CD4-positive, alpha-beta T cell treated with Interleukin-10 for 1 hour (primary cell): ENCODE measurements around the gene KRABD2.
A peak's percentile ranks its signal among the peaks of the same experiment; 100 is the strongest.
"Not testable (repeated sequence)": the region's sequence is repeated elsewhere in the genome, so short reads cannot be mapped to it uniquely, and the experiment has no call there.

ENCODE experiments used
- DNase-seq: peaks from one replicate; pipeline ENCODE4 v3.0.0-alpha.2; 2020

Gene KRABD2

GRCh38 chr17:8376271-8377067, at the start of gene KRABD2:
KRABD2 (minus strand) TSS chr17:8376704.
- peak; percentile 91 for DNase-seq

DNA sequence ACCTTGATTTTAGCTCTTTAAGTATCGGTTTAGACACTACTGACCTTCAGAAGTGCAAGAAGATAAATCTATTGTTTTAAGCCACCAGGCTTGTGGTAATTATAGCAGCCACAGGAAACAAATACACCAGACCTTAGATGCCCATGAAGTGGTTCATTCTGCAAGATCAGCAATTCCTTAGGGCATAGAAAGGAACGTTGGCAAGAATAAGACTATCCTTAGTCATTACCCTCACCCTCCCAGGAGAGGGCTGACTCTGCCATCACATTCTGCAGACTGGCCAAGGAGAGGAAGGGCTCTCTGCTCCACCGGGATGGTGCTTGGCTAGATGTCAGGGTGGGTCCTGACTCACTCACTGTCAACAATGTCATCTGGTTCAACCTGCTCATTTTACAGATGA, 45.1 kb upstream of the KRABD2 start:
- DNase-seq, result no peak

DNA sequence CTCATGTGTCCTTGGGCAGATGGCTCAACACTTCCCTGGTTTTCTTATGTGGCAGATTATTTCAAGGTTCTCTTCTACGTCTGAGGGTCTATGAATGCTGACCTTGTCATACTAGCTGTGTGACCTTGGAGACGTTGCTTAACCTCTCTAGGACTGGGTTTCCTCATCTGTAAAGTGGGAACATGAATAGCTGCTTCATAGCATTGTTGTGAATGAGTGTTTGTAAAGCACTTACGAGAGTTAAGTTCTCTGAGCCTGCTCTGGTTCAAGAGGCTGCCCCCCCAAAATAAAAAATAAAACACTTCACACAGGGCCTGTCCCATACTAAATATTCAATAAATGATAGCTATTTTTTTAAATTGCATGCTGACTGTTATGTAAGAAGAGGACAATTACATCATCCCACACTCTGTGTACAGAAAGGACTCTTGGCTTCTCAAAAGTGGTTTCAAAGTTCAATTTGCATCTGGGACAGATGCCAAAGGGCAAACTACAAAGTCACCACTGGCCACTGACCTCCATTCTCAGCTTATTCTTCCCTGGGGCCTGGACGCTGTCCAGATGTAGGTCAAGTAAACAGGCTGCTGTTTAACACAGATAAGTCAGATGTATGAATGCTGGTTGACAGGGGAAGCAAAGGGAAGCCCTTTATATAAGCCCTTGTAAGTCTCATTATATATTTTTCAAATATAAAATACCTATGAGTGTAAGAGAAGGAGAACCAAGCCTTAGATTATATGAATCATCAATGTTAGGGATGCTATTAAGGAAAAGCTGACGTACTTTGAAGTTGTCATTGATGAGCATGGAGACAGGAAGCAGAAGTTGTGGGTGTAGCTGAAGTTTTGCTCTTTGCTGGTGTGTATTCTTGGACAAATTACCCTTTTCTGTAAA, 43.8 kb upstream of the KRABD2 start:
- no peak for DNase-seq

DNA sequence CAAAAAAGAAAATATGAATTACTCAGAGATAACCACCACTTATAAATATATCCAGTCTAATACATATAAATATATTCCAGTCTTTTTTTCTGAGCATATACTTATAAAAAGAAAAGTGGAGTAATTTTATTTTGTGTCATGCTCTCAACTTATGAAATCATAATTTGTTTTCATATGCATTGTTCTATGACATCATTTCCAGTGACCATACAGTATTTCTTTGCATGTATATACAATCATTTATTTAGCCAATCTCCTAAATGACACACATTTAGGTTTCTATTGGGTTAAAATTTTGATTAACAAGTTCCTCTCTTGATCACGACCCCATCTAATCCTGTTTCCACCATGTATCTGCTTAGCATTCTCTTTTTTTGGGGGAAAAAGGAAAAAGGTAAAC, 42.8 kb upstream of the KRABD2 start:
- no peak for DNase-seq

GRCh38 chr17:8418471-8418870, 42.0 kb upstream of the KRABD2 start:
- DNase-seq, result no peak

GRCh38 chr17:8417806-8418205, 41.3 kb upstream of the KRABD2 start:
- no peak for DNase-seq

DNA sequence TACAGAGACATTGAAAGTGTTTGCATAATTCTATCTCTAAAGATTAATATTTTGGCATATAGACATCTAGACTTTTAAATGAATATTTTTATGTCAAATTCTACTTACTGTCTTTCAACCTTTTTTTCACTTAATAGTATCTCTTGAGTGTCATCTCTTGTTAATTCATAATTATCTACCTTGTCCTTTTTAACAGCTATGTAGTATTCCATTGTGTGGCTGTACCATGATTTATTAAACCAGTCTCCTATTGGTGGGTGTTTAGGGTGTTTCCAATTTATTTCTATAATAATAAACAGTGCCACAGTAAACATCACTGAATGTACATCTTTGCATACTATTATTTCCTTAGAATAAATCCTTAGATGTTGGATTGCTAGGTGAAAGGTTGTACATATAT, 37.4 kb upstream of the KRABD2 start:
- no peak for DNase-seq

DNA sequence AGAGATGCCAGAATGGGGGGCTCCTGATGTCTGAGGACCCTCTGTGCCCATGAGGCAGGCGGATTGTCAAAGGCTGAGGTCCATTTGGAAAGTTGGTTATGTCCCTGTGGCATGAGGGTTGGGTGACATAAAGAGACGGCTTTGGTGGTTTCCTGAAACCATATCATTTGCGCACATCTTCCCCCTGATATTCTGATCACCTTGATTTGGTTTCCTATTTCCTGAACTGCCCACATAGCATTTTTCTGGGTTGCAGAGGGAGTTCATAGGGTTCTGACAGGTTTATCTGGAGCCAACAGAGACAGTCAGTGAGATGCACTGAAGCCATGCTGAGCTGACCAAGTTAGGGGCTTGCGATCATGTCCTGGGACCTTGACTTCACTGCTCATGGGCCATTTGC, 36.8 kb upstream of the KRABD2 start:
- DNase-seq, result peak; percentile 11

GRCh38 chr17:8412089-8412488, 35.6 kb upstream of the KRABD2 start:
- no peak for DNase-seq

- no peak for DNase-seq
These were observed 34.4 kb upstream of the KRABD2 start for GRCh38 chr17:8410883-8411238.

DNA sequence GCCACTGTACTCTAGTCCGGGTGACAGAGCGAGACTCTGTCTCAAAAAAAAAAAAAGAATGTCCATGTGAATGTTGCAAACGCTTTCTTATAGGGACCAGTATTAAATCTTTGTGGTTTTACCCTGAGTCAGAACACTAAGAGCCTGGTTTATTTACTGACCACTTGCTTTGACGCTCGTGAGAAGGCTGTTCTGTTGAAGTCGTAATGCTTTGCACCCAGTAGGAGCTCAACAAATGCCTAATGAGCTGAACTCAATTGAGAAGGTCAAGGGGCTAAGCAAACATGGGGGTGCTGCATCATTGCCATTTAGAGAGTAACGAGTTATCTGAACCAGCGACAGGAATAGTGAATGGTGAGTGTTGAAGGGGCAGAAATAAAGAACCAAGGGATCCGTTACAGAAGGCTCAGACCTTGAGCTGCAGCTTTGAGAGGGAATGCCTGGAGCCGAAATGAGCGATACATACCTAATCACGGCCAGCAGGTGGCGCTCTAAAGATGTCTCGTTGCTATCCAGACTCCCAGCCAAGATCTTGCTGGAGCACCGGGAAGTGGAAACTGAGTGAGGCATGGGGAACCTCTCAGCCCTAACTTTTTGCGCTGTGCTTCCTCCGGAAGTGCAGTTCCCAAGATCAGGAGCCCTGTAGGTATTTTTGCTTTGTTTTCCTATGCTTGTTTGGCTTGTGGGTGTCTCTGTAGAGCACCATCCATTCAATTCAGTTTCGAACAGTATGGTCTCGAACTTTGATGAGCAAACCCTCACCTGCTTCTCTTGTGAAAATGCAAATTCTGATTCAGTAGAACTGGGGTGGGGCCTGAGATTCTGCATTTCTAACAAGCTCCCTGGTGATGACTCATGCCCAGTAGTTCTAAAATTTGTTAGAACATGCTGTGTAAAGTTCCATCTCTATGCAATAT, 33.7 kb upstream of the KRABD2 start:
- DNase-seq, result peak; percentile 78

GRCh38 chr17:8408371-8408770, 31.9 kb upstream of the KRABD2 start:
- DNase-seq, result no peak

GRCh38 chr17:8406174-8406573, 29.7 kb upstream of the KRABD2 start:
- no peak for DNase-seq

DNA sequence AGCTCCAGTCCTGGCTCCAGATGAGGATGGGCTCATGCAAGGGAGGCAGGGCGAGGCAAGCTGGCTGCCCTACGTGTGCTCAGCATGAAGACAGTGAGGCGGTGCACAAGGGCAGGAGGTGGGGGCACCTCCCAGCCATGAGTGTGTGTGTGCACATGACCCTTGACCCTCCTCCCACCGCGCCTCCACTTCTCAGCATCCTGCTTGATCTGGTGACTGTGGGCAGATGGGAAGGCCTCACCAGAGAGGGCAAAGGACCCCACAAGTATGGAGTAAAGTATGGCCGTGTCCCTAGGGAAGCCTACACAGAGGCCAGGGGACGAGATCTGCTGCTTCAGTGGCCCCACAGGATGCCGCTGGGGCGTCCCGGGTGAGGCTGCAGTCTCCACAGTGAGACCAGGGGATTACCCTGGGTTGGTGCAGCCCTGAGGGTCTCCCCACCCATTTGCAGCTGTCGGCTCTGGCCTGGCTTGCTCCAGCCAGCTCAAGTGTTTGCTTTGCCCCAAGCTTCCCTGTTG, 29.1 kb upstream of the KRABD2 start:
- no peak for DNase-seq

DNA sequence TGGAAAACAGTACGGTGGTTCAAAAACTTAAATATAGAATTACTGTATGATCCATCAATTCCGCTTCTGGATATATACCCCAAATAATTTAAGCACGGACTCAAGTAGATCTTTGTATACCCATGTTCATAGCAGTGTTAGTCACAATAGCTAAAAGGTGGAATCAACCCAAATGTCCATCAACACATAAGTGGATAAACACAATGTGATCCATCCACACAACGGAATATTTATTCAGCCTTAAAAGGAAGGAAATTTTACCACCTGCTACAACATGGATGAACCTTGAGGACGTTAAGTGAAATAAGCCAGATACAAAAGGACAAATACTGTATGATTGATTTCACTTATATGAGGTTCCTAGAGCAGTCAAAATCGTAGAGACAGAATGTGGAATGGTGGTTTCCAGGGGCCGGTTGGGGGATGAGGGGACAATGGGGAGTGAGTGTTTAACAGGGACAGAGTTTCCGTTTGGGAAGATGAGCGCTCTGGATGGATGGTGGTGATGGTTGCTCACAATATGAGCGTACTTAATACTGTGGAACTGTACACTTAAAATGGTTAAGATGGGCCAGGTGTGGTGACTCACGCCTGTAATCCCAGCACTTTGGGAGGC, 26.5 kb upstream of the KRABD2 start:
- DNase-seq, result no peak

- DNase-seq, result no peak
These were observed 24.6 kb upstream of the KRABD2 start for GRCh38 chr17:8401107-8401506.

GRCh38 chr17:8398980-8399379, 22.5 kb upstream of the KRABD2 start:
- no peak for DNase-seq

GRCh38 chr17:8397636-8398035, 21.1 kb upstream of the KRABD2 start, which contains the start of gene RNF222:
RNF222 (minus strand) TSS chr17:8397827; CDS start chr17:8393461, 4,366 bp downstream.
- no peak for DNase-seq

DNA sequence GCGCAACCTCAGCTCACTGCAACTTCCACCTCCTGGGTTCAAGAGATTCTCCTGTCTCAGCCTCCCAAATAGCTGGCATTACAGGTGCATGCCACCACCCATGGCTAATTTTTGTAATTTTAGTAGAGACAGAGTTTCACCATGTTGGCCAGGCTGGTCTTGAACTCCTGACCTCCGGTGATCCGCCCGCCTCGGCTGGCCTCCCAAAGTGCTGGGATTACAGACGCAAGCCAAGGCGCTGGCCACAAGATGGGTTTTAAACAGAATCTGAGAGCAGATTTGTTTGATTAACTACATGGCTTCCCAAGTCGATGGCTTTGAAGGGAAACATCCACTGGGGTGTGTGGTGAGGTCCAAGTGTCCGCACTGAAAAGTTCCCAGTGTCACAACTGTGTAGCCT, 18.0 kb upstream of the KRABD2 start:
- DNase-seq, result not testable (repeated sequence)

- DNase-seq, result peak; percentile 66
These were observed 17.1 kb upstream of the KRABD2 start for GRCh38 chr17:8393470-8394231.

GRCh38 chr17:8392674-8393469, 16.4 kb upstream of the KRABD2 start:
- no peak for DNase-seq
